Left renal pelvis (tissue), 4 donors: Measurements from ENCODE around the gene LPXN. TPM values are rescaled to one million over a fixed set of nuclear protein-coding genes. Genes with fewer than 3 reads are reported as not detected.

ENCODE experiments used
- DNase-seq, 4 donors: peaks; one replicate each; pipeline ENCODE4 v3.0.0-alpha.2; 2013; ENCODE audit warnings: low read depth in 4 of 4, low spot score in 3 of 4
- polyA plus RNA-seq, 4 donors: library from polyadenylated mRNA; unstranded; fragments of 120-200 nt; gene quantifications; one replicate each; pipeline ENCODE4 v1.2.1, GENCODE V29; 2013; ENCODE audit not compliant: insufficient read length in 4 of 4

Gene LPXN
- polyA plus RNA-seq, 4 donors = 7.1 to 8.6 (median 8.2) TPM

DNA sequence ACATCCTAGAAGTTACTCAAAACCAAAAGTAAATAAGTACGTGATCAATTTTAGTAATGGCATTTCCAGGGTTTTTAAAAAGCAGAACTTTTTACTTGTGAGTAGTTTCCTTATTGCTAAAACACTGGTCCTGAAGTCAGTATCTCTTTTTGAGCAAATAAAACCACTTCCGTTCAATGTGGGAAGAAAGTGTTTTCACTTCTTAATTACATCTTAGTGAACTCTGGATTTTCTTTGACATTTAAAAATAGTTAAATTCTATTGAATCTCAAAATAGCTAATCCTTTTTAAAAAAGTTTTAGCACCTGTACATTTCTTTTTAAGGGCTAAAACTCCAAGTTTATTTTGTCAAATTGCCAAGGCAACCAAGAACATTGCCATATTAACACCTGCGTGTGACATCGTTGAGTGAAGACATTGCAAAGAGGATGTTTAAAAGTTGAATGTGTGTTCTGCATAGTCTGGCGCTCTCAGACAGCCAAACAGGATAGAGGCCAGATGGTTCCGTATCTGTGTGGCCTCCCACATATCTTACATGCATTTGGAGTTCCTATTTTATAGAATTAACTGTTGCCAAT, 50.5 kb downstream of the LPXN start:
- no peak for DNase-seq

DNA sequence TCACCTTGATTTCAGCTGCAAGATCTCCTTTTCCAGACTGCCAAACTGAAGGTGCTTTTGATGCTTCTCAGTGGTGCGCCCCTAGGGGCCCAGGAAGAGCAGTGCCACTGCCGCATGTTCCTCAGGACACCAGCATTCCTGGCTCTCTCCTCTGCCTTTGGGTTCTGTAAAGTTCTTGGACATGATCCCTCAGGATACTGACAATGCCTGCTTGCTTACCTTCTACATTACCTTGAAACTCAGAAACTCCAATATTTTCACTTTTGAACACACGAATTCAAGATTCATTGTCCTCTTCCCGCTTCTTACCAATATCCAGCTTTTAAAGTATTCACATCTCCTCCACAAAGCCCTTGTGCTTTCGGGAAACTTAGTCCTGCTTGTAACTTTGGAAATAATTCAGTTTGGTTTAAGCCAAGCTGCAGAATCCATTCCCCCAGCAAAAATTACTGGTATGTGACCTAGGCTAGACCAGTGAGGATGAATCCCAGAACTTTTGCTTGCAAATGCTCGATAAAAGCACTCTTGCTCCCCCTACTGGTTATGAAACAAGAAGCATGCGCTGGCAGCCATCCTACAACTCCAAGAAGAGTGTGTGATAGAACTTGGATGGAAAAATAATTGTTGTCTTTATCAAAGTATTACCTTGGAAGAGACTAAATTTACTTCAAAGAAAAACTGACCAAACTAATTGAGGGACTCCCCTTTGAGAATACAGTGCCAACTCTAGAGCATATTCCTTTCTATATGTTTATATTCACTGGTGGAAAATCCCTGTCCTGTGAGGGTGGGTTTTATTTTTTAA, 51.2 kb downstream of the LPXN start:
- peak; percentile 35 to 62 (median 59) for DNase-seq

DNA sequence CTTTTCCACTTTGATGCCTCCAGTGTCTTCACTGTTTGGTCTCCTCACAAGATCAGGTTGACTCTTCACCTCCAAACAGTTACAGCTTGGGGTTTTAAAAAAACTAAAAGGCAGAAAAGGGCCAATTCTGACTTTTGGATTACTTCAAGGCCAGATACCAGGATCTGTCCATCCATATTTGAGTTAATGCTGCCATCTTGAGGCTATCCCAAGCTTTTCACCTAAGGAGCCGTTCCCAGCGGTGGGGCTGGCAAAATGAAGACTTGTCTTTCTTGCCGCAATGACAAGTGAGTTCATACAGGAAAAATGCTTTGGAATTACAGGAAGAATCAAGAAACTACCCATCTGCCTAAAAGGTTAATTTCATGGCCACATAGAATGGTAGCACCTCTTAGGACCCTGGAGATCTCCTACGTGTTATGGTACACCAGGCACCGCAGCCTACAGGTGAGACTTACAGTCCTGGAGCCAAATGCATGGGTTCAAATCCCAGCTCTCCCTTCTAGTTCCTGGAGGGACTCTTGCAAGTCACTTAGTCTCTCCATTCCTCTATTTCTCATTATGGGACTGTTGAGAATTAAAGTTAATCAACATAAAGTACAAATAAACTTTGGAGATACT, 61.8 kb downstream of the LPXN start:
- DNase-seq = peak; percentile 3 to 29 (median 8)

DNA sequence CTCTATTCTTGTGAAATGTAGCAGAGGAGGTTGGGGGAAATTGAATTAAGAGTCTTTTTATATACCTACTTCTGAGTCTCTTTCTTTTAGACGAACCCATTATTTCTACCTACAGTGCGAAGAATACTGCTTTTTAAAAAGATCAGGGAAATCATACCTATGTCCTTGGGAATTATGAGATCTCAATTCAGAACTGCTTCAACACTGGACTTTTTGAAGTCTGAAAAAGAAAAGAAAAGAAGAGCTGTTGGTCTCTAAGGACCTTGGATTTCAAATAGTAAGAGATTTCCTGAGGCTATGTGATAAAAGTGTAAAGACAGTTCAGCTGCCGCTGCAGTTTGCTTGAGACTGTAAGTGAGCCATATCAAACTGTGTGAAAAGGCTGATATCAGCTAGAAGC, 64.0 kb downstream of the LPXN start:
- DNase-seq = no peak

DNA sequence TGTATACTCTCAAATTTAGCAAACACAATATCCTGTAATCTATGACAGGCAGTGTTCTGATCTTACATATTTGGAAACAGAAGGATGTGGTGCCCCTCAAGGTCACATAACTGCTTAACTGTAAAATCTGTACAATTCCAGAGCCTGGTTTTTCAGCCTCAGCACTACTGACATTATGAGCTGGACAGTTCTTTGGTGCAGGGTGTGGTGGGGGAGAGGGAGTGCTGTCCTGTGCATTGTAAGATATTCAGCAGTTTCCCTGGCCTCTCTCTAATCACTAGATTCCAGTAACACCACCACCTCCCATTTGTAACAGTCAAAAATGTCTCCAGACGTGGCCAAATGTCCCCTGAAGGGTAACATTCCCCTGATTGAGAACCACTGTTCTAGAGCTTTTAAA, 65.9 kb downstream of the LPXN start:
- no peak for DNase-seq

DNA sequence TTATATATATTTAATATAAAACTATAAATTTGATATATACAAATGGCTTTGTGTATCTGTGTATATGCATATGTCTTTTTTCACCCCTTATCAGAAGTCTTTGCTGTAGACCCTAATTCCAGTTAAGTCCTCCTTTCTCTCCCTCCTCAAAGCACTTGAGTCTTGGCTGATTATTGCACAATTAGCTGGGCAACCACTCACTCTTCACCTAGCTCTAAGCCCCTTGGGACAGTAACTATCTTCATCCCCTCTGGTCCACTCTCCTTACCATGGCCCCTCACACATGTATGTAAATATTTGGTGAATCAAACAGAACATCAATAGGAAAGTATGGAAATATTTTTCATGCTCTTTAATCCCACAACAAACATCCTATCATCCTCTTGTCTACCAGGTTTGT, 66.8 kb downstream of the LPXN start:
- DNase-seq = no peak

DNA sequence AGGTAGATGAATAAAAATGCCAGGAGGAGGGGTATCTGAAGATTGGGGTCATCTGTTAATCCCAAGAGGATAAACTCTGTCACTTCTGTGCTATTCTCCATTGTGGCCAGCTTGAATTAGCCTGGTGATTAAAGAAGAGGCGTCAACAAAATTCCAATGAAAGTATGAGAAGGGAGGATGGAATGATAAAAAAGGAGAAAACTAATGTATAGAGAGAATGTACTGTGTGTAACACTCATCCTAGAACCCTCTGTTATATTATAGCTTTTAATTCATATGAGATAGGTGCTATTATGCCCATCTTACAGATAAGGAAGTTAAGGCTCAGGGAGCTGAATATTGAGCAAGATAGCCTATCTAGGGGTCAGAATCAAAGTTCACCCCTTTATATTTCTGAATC, 67.7 kb downstream of the LPXN start, which contains the start of gene OR5B21:
TSS of gene OR5B21 (minus strand) at position 101 of the 400 bp plus-strand sequence. CDS start at position 101, 0 bp downstream.
- DNase-seq = no peak

DNA sequence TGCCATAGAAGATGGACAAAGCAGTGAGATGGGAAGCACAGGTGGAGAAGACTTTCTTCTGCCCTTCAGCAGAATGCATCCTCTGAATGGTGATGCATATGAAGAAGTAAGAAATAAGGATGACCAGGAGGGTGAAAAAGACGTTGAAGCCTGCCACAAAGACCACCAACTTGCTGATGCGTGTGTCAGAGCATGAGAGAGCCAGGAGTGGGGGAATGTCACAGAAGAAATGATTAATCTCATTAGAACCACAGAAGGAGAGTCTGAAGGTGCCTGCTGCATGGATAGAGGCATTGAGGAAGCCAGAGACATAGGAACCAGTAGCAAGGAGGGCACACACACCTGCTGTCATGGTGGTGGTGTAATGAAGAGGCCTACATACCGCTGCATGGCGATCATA, 68.3 kb downstream of the LPXN start:
- no peak for DNase-seq

DNA sequence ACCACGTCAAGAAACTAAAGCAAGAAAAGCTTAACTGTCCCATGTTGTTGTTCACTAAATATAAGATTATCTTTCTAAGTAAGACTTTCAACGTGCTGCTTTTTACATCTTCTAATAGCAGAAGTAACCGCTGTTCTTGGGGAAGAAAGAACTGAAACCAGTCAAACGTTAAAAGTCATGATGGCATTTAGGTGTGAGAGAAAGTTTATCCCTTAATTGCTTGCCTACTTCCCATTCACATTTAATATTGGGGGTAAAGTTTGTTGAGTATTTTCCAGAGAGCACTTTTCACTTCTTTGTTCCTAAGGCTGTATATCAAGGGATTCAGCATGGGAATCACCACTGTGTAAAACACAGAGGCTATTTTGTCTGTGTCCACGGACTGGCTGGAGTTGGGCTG, 68.7 kb downstream of the LPXN start:
- no peak for DNase-seq

DNA sequence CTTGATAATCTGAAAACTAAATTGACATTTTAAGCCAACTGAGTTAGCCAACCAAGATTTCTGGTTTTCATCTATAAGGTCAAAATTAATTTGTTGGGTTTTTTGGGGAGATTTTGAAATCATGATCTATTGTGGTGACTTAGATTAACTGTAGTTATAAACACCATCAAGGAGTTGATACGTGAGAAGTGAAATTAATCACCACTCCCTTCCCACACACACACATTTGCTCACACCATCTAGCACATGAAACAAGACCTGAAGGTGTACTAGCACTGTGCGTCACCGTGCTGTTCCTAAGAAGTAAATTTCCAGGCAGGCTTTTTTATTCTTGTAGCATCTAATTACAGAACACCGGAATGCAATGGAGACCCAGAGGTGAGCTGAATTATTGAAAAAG, 69.8 kb downstream of the LPXN start:
- DNase-seq = no peak

DNA sequence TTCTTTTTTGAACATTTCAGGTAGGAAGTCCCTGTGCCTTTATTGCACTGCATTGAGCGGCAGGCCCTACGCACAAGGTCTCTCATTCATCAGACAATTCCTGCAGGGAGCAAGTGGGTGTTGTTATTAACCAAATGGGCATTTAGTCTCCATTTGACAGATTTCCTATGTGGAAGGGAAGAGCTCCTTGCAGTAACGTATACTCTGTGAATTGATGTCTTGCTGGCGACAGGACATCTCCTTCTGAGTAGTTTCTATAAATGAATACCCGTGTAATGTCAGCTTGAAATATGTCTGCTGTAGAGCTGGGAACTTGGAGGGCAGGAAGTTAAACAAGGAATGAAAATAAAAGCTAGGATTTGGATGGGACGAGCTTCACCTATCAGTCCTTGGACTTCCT, 71.4 kb downstream of the LPXN start:
- DNase-seq = no peak

DNA sequence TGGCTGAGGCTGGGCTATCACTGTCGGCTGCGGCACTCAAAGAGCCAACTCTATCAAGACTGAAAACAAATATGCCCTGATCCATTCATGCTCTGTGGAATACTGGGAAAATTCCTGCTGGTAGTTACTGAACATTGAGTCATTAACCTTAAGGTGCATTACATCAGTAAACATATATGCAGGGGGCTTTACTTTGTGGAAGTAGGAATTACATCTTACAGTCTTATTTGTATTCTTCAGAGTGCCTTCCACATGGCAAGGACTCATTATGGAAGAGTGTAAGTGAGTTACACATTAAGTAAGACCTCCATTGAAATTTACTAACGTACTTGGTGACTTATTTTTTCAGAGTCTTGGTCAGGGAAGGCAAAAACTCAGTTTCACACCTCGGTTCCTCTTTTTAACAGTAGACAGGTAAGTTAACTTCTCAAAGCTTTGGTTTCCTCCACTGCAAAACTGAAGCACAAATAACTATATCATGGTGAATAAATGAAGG, 72.2 kb downstream of the LPXN start:
- no peak for DNase-seq

DNA sequence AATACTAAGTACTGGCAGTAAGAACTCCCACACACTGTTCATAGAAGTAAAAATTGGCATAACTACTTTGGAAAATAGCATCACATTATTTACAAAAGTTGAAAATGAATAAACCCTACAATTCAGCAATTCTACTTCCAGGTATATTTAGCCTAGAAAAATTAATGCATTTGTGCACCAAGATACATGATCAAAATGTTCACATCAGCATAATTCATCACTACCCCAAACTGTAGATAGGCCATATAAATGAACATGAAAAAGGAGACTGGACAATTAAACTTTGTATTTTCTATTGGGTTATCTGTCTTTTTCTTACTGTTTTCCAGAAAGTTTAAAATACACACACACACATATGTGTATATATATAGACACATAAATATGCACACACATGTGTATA, 73.7 kb downstream of the LPXN start:
- no peak for DNase-seq

DNA sequence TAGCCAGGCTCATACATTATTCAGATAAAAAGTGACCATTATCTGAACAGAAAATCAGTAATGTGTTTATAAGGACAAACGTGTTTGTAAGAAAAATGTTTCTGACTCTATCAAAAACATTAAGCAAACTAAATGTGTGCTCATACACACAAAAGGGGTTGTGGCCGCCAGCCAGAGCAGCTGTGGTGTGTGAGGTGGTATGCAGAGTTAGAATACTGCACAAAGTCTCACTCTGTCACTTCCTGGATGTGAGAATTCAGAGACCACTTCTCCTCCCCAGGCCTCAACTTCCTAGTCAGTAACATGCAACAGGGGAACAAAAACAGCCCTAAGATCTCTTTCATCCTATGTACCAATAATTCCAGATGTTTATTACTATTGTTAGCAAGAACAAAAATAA, 77.2 kb downstream of the LPXN start:
- no peak for DNase-seq

DNA sequence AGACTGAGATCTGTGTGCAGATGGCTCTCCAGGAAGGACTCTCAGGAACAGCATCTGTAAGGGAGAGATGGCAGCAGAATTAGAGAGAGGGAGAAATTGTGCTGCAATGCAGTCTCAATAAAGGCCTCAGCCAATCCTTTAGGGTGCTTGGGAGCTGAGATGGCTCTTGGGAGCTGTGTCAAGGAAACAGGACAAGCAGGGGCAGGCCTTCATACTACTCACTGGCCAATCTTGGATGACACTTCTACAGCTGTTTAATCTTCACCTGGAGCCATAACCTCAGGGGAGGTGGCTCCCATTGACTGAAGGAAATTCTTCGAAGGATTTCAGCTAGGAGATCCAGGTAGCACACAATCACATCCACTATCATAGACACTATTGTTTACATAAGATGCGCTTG, 77.7 kb downstream of the LPXN start:
- DNase-seq = no peak

DNA sequence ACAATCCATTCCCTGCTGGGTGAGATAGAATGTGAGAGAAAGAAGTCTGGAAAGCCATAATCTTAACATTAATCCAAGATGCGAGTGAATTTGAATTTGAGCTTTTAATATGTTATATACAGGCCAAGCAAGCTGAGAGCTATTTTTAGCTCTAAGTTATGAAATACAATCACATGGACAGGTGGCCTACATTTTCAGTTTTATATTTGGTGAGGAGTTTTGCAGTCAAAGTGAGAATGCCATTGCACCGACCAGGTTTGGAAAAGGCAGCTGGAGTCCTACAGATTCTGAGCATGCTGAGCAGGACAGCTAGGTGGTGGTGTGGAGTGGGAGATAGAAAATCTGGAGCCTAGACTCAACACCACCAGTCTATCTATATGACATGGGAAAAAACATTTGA, 79.8 kb downstream of the LPXN start:
- no peak for DNase-seq

DNA sequence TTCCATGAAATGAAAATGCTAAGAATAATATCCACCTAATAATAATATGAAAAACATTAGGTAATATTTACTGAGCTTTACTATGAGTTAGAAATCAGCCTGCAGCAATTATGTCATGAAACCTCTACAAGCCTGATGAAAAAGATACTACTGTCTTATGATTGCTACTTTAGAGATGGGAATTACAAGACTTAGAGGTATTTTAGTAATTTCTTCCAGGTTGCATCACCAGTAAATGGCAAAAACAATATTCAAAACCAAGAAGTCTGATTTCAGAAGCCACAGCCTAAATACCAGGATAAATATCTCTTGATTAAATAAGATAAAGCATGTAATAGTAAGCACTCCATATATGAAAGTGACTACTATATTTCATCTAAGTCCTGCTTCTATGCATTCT, 81.6 kb downstream of the LPXN start:
- no peak for DNase-seq

DNA sequence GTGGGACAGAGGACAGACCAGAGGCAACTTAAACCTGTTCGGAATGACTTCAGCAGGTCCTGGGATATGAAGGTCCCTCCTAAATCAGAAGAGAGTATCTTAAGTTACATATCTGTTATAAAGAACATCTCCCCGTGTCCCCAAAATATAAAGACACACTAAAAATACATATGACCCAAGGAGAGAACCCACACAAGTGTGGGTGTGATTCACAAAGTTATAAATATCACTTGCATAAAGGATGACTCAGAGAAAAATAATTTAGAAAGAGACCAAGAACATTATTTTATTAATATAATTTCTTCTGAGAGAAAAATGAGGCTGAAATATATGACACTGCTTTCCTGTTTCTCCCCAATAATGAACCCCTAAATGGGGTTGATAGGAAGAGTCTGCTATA, 82.0 kb downstream of the LPXN start:
- DNase-seq = no peak

DNA sequence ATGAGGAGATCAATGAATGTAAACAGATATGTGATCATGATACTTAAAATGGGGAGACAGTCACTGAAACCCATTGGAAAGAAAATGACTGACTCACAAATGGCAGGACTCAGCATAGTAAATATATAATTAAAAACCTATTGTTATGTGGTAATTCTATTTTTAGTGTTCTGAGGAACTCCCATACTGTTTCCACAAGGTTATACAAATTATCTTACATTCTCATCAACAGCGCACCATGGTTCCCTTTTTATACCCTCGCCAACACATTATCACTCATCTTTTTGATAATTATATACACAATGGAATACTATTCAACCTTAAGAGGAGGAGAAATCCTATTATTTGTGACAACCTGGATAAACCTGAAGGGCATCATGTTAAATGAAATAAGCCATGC, 84.8 kb downstream of the LPXN start:
- no peak for DNase-seq

DNA sequence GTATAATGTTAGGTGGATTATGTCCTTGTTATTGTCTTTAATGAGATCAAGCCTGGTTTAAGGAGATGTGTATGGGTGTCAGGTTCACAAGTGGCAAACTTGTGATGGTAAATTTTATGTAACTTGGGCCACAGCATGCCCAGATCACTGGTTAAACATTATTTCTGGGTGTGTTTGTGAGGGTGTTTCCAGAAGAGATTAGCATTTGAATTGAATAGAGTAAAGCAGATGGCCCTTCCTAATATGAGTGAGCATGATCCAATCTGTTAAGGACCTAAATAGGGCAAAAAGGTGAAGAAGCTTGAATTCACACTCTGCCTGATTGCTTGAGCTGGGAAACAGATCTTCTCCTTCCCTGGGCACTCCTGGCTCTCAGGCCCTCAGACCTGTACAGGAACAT, 88.5 kb downstream of the LPXN start:
- no peak for DNase-seq

DNA sequence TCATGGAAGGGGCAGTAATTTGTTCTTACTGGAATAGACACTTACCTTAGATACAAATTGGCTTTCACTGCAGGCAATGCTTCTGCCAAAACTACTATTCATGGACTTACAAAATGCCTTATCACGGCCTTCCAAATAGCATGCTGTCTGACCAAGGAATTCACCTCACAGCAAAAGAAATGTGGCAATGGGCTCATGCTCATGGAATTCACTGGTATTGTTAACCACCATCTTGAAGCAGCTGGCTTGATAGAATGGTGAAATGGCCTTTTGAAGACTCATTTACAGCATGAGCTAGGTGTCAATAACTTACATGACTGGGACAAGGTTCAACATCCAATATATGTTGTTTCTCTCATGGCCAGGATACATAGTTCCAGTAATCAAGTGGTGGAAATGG, 89.7 kb downstream of the LPXN start:
- no peak for DNase-seq
